IPS-NIHi7 (cell line): ENCODE measurements around the gene GNG12.

Experiments used
- DNase-seq: peaks from one replicate; pipeline ENCODE4 v3.0.0; 2012; ENCODE audit warnings: mixed read lengths; ENCODE audit errors: extremely low spot score

The GNG12 gene

DNA sequence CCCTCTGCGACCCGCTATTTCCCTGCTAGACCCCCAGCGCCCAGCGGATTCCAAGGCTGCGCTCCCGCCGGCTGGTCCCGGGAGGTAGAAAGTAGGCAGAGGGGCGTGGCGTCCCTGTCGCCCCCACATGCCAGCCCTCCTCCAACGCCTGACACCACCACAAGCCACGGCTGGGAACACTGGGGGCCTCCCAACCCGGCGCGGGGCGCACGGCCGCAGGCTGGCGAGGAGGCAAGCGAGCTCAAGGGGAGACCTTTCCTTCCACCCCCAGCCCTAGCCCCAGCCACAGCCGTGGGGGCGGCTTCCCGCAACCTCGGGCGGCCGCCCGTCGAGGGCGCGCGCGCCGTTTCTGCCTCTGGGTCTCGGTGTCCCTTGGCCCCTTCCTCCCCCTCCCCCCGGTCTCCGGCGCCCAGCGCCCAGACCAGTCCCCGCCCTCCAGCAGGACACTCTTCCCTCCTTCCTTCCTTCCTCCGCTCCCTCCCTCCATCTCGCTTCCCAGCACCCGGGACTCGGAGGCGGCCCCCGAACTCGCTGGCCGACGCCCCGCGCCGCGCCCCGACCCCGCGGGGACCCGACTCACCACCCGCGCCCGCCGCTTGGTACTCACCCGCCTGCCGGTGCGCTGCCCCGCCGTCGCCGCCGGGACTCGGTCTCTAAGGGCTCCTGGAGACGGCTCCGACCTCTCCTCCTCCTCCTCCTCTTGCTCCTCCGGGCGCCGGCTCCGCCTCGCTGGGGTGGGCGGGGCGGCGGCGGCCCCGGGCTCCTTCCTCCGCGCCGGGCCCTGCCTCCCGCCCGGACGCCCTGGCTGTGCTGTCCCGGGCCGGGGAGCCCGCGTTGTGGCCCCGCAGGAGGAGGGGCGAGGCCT, at the start of gene GNG12:
GNG12 (minus strand) TSS at position 731 of the 865 bp plus-strand sequence. CDS start 125,781 bp downstream, outside the sequence.
- DNase-seq: peak; percentile 84

DNA sequence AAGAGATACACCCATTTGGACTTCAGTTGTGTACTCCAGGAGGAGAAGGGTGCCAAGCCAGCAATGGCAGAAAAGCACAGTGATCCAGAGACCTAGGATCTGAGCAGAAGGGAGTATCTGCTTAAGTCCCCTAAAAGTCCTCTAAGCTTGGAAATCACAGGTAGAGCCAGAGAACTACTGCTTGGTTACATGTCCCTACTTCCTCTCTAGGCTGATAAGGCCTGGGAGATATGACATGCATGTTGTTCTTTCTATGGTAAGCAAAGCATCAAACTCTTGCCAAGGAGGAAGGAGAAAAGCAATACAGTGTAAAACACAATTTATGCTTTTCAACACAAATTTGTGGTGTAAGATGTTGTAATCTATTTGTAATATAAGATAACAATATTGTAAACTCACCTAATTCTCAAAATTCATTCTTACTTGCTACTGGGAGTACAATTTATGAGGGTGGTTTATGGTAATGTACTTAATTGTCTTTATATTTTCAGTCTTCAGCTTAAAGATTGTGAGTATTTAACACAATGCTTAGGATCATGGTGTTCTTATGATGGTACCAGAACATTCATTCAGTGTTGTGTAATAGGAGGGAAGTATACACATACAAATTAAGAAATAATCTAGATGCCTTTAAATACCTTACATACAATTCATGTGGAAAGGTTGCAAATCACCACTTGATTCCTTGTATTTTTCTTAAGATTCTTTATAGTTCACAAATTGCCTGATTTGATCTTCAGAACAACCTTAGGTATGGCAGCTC, 49.1 kb upstream of the GNG12 start:
- DNase-seq: no peak

DNA sequence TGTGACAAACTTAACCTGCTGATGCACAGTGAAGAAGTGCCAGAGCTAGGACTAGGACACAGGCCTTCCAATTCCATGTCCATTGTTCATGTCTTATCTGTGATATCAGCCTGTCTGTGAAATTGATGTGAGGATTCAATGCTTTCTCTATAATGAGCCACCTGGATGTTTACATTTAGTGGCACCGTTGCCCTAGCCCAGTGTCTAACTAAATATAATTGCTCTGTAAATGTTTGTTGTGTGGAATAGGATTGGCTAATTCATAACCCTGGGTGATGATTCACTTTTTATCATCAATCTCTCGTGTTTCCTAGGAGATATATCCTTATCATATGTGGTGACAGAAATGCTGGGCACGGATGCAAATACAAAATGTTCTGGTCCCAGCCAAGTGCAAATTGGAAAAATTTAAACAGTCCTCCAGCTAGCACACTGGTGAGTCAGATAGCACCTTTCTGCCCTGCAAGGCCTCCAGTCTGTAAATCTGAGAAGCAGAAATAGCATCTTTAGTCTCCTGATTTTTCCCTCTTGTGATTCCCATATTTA, 46.9 kb upstream of the GNG12 start:
- no peak for DNase-seq

DNA sequence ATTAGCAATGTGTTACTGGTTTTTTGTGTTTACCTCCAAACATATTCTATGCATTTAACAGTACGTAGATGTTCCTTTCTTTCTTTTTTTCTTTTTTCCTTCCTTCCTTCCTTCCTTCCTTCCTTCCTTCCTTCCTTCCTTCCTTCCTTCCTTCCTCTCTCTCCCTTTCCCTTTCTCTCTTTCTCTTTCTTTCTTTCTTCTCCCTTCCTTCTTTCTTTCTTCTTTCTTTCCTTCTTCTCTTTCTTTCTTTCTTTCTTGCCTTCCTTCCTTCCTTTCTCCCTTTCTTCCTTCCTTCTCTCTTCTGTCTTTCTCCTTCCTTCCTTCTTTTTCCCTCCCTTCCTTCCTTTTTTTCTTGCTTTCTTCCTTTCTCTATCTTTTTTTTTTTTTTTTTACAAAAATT, 46.2 kb upstream of the GNG12 start:
- no peak for DNase-seq

DNA sequence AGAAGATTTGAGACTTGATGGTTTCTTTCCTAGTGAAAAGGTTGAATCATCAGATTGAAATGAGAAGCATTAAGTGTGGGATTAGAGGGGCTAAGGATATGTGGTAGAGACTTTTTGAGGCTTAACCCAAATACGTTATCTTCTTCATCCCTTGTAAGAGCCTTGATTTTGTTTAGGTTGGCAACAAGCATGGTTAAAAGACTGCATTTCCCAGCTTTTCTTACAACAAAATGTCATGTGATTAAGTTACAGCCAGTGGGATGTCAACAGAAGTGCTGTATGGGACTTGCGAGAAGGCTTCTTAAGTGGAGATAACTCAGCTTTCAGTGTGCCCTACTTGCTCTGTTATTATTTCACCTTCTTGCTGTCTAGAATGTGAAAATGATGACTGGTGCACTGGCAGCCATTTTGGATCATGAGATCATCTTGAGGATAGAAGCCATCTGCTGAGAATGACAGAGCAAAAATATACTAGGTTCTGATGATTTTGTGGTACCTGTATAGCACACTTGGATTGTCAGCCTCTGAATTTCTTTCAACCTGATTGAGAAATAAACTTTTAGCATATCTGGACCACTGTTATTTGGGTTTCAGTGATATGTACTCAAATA, 41.3 kb upstream of the GNG12 start:
- DNase-seq: no peak

DNA sequence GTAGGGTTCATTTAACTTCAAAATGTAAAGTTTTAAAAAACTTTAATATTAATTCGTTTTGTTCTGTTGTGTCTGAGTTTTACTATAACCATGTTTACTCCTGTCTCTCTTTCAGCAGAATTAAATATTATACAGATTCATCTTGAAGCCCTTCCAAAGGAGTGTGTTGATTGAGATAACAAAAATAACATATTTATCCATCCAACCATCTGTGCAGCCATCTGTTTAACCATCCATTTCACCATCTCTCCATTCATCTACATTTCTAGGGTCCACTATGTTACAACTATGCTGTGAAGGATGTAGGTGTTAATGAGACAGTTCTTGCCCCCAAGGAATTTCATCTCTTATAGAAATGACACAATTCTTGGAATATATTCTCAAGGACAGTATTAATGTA, 36.0 kb upstream of the GNG12 start:
- no peak for DNase-seq

DNA sequence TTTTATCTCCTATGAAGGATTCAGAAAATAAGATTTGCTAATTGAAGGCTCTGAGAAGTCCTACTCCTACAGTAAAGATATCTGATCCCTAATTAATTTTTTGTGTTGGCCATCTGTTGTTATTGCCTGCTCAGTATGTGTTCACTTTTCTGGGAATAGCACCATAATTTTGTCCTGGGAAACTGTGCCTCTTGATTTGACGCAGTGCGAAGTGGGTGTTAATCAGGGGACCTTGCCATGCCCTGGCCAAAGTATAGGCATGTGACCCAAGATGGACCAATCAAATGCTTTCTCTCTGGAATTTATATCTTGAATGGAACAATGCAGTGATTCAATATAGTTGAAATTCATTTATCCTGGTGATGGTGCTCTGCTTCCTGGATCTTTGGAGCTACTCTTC, 30.4 kb upstream of the GNG12 start:
- no peak for DNase-seq

DNA sequence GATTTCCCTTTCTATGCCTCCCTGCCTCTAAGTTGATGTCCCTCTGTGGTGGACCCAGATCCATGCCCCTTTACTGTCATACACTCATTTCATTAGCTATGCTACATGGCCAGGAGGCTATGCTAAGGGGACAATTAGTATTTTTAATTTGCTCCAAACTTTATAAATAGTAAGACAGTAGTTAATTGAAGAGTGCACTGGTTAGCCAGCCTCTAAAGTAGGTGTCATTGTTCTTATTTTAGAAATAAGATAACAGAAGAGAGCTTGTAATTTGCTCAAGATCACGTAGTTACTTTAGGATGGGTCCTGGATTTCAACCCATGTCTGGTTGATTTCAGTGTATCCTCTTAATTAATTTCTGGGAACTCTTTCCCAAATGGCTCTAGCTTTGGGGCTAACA, 29.4 kb upstream of the GNG12 start:
- DNase-seq: no peak

DNA sequence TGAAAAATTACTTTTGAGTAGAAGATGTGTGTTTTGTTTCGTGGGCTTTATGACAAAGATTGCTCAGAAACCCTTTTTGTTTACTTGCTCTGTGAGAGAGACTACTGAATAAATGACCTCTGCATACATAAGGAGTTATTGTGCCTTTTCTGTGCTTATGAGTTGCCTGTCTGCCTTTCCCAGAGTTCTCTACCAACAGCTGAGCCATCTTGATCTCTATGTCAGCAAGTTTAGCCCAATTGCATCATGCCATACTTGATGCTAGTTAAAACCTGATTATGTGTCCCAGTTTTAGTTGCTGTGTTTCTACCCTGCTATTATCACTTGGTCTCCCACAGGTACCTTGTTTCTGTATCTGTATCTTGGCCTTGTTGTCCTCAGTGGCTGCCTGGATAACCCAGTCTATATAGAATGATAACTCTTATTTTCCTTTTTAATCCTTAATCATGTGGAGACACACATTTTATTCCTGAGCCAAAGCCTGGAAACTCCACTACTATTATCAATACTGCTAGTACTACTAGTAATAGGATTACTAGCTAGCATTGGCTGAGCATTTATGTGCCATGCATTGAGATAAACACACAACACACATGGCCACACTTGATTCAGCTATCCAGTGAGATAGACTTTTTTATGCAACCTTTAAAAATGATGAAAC, 28.7 kb upstream of the GNG12 start:
- no peak for DNase-seq

DNA sequence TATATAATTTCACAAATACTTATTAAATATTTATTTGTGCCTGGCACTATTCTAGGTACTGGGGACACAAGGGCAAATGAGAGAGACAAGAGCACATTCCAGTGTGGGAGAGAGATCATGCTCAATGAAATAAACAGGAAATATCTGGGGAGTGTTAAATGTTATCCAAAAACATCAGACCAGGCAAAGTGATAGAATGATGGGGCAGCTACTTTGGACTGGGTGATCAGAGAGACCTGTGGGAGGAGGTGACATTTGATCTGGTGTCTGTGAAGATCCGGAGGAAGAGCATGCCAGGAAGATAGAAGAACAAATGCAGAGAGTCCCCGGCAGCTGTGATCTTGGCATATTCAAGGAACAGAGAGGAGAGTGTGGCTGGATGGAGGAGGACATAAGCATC, 27.5 kb upstream of the GNG12 start:
- DNase-seq: no peak

DNA sequence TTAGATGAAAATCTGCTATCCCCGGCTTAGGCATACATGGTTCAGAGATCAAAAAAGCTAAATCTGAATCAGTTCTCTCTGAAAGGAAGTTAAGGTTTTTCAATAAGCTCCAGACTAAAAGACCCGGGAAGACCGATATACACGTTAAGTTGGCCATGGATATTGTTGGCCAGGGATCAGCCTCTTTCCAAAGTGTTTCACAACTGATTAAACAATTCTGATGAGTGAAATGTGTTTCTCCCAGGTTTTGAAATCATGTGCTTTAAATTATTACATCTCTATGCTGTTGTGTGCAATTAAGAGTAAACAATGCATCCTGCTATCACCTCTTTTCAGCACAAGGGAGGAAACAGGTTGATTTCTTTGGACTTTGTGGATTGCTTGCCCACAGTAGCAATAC, 23.7 kb upstream of the GNG12 start:
- DNase-seq: no peak

DNA sequence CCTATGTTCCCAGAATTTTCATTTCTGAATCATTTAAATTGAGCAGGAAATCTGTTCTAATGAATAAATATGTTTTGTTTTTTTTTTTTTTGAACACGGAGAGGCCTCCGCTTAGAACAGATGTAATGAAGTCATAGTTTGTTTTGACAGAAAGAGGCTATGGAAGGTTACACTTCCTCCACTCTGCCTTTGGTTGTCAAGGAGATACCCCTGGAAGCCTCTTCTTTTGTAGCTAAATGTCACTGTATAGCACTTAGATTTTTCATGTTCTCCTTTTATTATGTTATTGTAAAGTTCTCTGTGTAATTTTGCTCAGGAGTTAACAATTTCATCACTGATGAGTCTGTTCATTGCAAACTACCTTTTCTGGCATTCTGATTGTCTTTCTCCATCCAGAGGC, 22.7 kb upstream of the GNG12 start:
- no peak for DNase-seq

DNA sequence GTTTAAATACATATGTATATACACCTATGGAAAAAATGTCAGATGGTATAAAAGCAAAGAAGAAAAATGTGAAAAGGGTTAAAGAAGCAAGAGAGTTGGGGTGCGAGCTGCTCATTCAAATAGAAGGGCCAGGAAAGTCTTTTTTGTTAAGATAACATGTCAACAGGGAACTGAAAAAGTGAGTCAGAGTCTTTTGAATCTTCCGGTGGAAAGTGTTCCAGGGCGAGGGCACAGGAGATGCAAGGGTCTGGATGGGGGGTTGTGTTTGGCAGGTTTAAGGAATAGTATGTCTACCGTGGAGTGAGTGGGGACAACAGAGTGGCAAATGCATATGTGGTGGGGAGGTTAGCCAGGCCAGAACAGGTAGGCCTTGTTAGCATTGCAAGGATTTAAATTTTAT, 22.2 kb upstream of the GNG12 start:
- DNase-seq: no peak

DNA sequence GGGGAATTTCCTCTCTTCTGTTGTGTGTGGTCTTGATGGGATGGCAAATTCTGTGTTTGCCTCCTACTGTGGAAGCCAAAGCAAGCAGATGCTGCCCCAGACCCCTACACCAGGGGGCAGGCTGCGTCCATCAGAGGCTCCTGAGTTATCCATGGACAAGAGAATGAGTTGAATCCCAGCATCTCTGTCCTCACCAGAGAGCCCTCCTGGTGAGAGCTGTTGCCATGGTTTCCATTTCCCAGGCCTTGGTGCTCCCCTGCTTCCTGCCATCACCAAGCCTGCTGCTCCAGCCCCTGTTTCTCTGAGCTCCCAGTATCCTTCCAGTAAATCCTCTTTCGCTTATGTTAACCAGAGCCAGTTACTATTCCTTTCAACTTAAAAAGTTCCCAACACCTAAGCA, 20.4 kb upstream of the GNG12 start:
- DNase-seq: peak; percentile 96

DNA sequence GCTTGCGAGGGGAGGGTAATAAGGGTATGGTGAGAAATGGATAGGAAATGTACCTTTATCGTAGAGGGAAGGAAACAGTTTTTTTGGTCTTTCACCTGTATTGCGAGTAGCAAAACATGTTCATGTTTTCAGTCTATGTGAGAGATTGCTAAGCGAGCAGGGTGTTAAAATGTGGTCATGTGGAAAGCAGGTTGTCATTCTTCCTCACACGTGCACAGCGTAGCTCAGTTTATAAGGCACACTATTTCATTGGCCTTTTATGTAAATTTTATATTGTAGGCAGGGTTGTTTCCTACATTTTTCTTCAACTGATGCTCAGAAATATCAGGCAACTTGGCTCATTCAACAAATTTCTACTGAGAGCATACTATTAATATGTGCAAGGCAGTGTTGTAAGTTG, 18.5 kb upstream of the GNG12 start:
- DNase-seq: no peak

DNA sequence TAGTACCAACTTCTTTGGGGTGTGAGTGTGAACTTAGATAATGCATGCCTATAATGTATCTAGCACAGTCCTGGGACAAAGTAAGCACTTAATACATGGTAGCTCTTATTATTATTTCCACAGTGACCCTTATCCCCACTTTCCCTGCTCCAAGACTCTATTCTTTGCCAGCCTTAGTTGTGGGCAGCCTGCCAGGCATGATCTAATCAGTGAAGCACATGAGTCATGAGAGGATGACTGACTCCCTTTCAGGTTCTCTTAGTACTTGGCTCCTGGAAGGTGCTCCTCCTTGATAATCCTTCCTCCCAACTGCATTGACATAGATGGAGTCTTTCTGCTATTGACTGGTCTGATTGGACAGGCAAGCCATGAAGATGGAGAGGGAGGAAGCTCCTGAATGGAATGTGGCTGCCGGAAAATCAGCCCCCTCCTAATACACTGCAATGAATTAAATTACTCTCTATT, 17.4 kb upstream of the GNG12 start:
- no peak for DNase-seq

DNA sequence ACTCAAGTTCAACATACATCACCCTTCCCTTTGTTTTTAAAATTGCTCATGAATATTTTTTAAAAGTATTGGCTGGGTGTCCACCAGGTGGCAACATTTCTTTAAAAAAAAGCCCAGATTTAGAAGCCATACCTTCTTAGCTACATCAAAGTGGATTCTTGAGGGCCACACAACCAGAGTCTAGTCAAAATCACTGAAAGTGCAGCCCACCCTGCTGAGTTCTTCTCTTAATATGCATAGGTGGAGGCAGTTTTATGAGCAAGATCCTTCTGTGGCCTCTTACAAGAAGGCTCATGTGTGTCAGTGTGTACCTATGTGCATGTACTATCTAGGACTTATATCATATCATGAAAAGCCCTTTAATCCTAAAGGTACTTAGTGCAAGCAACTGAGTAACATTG, 16.9 kb upstream of the GNG12 start:
- no peak for DNase-seq

DNA sequence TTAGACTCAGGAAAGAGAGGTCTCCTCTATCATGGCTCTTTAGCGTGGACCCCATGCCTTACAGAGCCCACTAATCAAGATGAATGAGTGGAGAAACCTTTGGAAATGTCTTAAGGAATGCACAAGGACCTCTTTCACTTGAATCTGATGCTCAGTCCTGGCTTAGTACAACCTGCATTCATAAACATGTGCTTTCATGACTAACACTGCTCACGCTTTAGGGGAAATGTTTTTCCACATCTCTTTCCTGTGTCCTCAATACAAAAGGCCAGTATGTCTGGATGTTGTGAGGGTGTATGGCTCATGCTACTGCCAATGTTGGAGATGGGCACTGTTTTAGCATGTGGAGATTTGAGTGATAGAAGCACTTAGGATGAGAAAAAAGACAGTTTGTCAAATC, 14.2 kb upstream of the GNG12 start:
- DNase-seq: no peak

DNA sequence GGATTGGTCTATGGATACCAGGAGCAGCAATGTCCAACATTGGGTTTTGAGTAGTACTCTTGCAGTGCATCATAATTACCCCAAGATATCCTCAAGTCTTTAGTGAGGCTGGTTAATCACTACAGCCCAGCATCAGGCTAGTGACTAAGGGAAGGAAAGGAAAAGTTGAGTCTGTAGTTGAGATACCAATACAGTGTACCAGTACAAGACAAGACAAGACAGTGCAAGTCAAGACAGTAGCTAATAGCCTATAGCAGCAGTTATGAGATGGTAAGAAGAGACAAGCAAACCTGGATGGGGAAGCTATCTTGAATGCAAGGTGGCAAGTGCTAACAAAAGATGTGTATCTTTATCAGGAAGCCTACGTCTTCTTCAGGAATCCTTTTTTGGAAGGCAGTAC, 13.3 kb upstream of the GNG12 start:
- no peak for DNase-seq

DNA sequence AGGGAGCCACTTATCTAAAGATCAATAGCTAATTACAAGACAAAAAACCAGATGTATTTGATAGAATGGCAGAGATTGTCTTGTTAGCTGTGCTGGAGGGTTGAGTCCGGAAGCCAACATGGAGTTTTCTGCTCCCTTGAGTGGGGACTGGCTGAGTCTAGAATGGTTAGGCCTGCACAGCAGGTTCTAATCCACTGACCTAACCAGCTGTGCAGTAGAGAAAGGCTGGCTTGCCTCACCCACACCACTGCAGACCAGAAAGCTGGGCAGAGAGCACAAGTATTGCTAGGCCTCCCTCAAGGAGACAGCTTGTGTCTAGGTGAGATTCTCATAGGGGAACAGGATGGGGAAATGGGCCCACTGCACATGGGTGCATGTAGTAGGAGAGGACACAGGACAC, 11.7 kb upstream of the GNG12 start:
- no peak for DNase-seq

DNA sequence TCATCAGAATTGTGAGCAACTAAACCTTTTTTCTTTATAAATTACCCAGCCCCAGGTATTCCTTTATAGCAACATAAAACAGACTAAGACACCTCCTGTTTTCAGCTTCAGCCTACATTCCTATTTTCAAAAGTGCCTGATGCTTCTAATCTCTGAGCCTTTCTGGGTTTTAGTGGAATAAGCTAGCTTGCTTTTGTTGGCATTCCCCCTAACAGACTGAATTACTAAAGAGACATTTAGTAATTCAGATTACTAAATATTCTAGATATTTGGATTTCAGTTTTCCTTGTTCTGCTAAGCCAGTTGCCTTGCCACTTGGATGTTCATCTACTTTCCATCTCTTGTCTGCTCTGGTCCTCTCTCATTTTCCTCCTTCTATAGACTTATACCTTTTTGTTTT, 10.5 kb upstream of the GNG12 start:
- DNase-seq: no peak

DNA sequence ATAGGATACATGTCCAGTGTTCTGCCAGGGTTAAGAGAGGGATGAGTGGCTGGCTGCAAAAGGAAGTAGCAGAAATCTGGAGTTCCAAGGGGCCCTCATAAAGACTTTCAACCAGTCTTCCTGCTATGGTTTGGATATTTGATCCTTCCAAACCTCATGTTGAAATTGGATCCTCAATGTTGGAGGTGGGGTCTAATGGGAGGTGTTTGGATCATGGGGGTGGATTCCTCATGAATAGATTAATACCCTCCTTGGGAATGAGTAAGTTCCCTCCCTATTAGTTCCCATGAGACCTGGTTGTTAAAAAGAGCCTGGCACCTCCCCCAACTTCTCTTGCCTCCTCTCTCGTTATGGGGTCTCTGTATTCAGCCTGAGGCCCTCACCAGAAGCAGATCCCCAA, 10.1 kb upstream of the GNG12 start:
- no peak for DNase-seq
